Esophagus muscularis mucosa (tissue), 4 donors: Measurements from ENCODE around the gene ITPRIPL1.

Source experiments
- EP300 ChIP-seq: sonication (generic); formaldehyde crosslinking; IDR thresholded peaks from one replicate; pipeline ENCODE4 v1.6.1; 2017; ENCODE audit warnings: antibody characterized with exemption
- POLR2A ChIP-seq: fragments of 450-650 bp; IDR thresholded peaks from one replicate; pipeline ENCODE4 v1.6.1; 2017; ENCODE audit warnings: antibody characterized with exemption, moderate library complexity, mild to moderate bottlenecking, low read depth
- POLR2AphosphoS5 ChIP-seq, 2 donors: sonication (generic); formaldehyde crosslinking; IDR thresholded peaks; one replicate each; pipeline ENCODE4 v1.6.1; 2017; ENCODE audit warnings: antibody characterized with exemption in 2 of 2
- TF ChIP-seq, protein P1 (sequence below), 3 experiments: fragments of 200-600 bp in 2 of 3; fragments of 450-650 bp in 1 of 3; sonication (generic) in 2 of 3; IDR thresholded peaks; one replicate each; pipeline ENCODE4 v1.5.1; 2017 to 2019; ENCODE audit warnings: antibody characterized with exemption in 3 of 3, mild to moderate bottlenecking in 2 of 3, moderate library complexity in 1 of 3

DNA sequence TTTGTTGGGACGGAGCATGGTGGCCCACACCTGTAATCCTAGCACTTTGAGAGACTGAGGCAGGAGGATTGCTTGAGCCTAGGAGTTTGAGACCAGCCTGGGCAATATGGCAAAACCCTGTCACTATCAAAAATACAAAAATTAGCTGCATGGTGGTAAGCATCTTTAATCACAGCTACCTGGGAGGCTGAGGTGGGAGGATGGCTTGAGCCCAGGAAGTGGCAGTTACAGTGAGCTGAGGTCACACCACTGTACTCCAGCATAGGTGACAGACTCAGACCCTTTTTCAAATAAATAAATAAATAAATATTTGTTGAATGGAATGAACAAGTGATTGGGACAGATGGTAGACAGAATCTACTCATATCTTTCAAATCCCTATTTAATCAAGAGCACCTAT is 5.7 kb upstream of the ITPRIPL1 start:
- TF ChIP-seq POLR2A (no peak), EP300 (no peak), POLR2AphosphoS5 (IDR thresholded peaks at IDR 0.05) (no peak)
- TF ChIP-seq, protein P1, sequence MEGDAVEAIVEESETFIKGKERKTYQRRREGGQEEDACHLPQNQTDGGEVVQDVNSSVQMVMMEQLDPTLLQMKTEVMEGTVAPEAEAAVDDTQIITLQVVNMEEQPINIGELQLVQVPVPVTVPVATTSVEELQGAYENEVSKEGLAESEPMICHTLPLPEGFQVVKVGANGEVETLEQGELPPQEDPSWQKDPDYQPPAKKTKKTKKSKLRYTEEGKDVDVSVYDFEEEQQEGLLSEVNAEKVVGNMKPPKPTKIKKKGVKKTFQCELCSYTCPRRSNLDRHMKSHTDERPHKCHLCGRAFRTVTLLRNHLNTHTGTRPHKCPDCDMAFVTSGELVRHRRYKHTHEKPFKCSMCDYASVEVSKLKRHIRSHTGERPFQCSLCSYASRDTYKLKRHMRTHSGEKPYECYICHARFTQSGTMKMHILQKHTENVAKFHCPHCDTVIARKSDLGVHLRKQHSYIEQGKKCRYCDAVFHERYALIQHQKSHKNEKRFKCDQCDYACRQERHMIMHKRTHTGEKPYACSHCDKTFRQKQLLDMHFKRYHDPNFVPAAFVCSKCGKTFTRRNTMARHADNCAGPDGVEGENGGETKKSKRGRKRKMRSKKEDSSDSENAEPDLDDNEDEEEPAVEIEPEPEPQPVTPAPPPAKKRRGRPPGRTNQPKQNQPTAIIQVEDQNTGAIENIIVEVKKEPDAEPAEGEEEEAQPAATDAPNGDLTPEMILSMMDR (IDR thresholded peaks at IDR 0.05): no peak
